Karpas-422 (cell line): ENCODE results near the gene SPAG16. TPM values are rescaled to one million over a fixed set of nuclear protein-coding genes. Genes with fewer than 3 reads are reported as not detected.
A peak's percentile ranks its signal among the peaks of the same experiment; 100 is the strongest.
"Not testable (repeated sequence)": the region's sequence is repeated elsewhere in the genome, so short reads cannot be mapped to it uniquely, and the experiment has no call there.

ENCODE experiments used
- DNase-seq: peaks from one replicate; pipeline ENCODE4 v3.0.0-alpha.2; 2015
- H2AFZ ChIP-seq: fragments of 200-600 bp; sonication (generic); 2 replicates; pipeline ENCODE4 v1.6.1; 2014; ENCODE audit warnings: antibody characterized with exemption, low read length, mixed read lengths
- H3K27ac ChIP-seq: fragments of 200-600 bp; sonication (generic); 2 replicates; pipeline ENCODE4 v1.5.1; 2014; ENCODE audit warnings: mild to moderate bottlenecking, low read length, moderate library complexity
- H3K27me3 ChIP-seq: fragments of 200-600 bp; sonication (generic); 2 replicates; pipeline ENCODE4 v1.6.1; 2014; ENCODE audit warnings: low read length, mixed read lengths
- H3K36me3 ChIP-seq: fragments of 200-600 bp; sonication (generic); 2 replicates; pipeline ENCODE4 v1.6.1; 2014; ENCODE audit warnings: low read length, mixed read lengths; ENCODE audit not compliant: insufficient read depth
- H3K4me1 ChIP-seq: fragments of 200-600 bp; sonication (generic); 2 replicates; pipeline ENCODE4 v1.6.1; 2014; ENCODE audit warnings: mild to moderate bottlenecking, low read length, mixed read lengths
- H3K4me2 ChIP-seq: fragments of 200-600 bp; sonication (generic); 2 replicates; pipeline ENCODE4 v1.6.1; 2014; ENCODE audit warnings: low read length, low read depth, mild to moderate bottlenecking; ENCODE audit not compliant: poor library complexity, severe bottlenecking
- H3K4me3 ChIP-seq: fragments of 200-600 bp; sonication (generic); 2 replicates; pipeline ENCODE4 v1.5.1; 2014; ENCODE audit warnings: mild to moderate bottlenecking, antibody characterized with exemption, low read length, mixed read lengths
- H3K79me2 ChIP-seq: fragments of 200-600 bp; sonication (generic); 2 replicates; pipeline ENCODE4 v1.6.1; 2014; ENCODE audit warnings: mild to moderate bottlenecking, low read length, mixed read lengths
- H3K9ac ChIP-seq: fragments of 200-600 bp; sonication (generic); 2 replicates; pipeline ENCODE4 v1.6.0; 2014; ENCODE audit warnings: low read length
- H3K9me2 ChIP-seq: fragments of 200-600 bp; sonication (generic), shearing (Covaris generic); replicated peaks from 2 replicates; pipeline ENCODE4 v1.6.0; 2014; ENCODE audit warnings: mild to moderate bottlenecking, low read length, moderate library complexity; ENCODE audit not compliant: insufficient read depth
- H3K9me3 ChIP-seq: fragments of 300-700, 200-600 bp; sonication (generic); 2 replicates; pipeline ENCODE4 v1.6.1; 2014; ENCODE audit warnings: low read length, mixed read lengths
- H4K20me1 ChIP-seq: fragments of 200-600 bp; sonication (generic); 2 replicates; pipeline ENCODE4 v1.6.1; 2014; ENCODE audit warnings: mild to moderate bottlenecking, antibody characterized with exemption, low read length, low read depth; ENCODE audit not compliant: insufficient read depth
- total RNA-seq: library from RNA; depleted of rRNA; stranded (reverse); fragments of >200 nt; shearing (Covaris generic); gene quantifications from 2 replicates; pipeline ENCODE4 v1.2.3, GENCODE V29; 2014; ENCODE audit warnings: low replicate concordance

Gene SPAG16
- total RNA-seq, 1 experiment from 2014 or later: 67.8 TPM

GRCh38 chr2:213259266-213259665 is 25.0 kb upstream of the SPAG16 start:
- no peaks in the 10 kb centered on the region for H3K79me2 ChIP-seq
- H3K4me3 ChIP-seq: no peak overlapping the region
- H3K9me3 ChIP-seq: no peaks in the 10 kb centered on the region
- no peaks in the 10 kb centered on the region for H3K9me2 ChIP-seq
- H3K27ac ChIP-seq: no peak overlapping the region
- no peak overlapping the region for H3K4me2 ChIP-seq
- no peak overlapping the region for H2AFZ ChIP-seq
- H3K4me1 ChIP-seq: no peaks in the 10 kb centered on the region
- H3K9ac ChIP-seq: no peak overlapping the region
- H3K27me3 ChIP-seq: no peaks in the 10 kb centered on the region
- DNase-seq: no peak
- no peaks in the 10 kb centered on the region for H4K20me1 ChIP-seq
- H3K36me3 ChIP-seq: no peaks in the 10 kb centered on the region

GRCh38 chr2:213261237-213261636 is 23.0 kb upstream of the SPAG16 start:
- Histone ChIP-seq H3K79me2 (no peaks in the 10 kb centered on the region), H3K4me1 (no peaks in the 10 kb centered on the region), H2AFZ (no peak overlapping the region), H3K9me3 (no peaks in the 10 kb centered on the region), H4K20me1 (no peaks in the 10 kb centered on the region), H3K9ac (no peak overlapping the region), H3K36me3 (no peaks in the 10 kb centered on the region), H3K4me3 (no peak overlapping the region), H3K4me2 (no peak overlapping the region), H3K27me3 (no peaks in the 10 kb centered on the region), H3K27ac (no peak overlapping the region), H3K9me2 (no peaks in the 10 kb centered on the region)
- DNase-seq: no peak

GRCh38 chr2:213261715-213262114 is 22.5 kb upstream of the SPAG16 start:
- DNase-seq: no peak
- Histone ChIP-seq H3K79me2 (no peaks in the 10 kb centered on the region), H2AFZ (no peak overlapping the region), H3K4me3 (no peak overlapping the region), H3K36me3 (no peaks in the 10 kb centered on the region), H3K4me1 (no peaks in the 10 kb centered on the region), H3K9ac (no peak overlapping the region), H3K27ac (no peak overlapping the region), H3K9me2 (no peaks in the 10 kb centered on the region), H3K27me3 (no peaks in the 10 kb centered on the region), H4K20me1 (no peaks in the 10 kb centered on the region), H3K9me3 (no peaks in the 10 kb centered on the region), H3K4me2 (no peak overlapping the region)

- no peak overlapping the region for H3K4me3 ChIP-seq
- no peaks in the 10 kb centered on the region for H3K9me3 ChIP-seq
- no peaks in the 10 kb centered on the region for H3K27me3 ChIP-seq
- no peak overlapping the region for H2AFZ ChIP-seq
- H3K4me1 ChIP-seq: no peaks in the 10 kb centered on the region
- DNase-seq: no peak
- H4K20me1 ChIP-seq: no peaks in the 10 kb centered on the region
- no peak overlapping the region for H3K27ac ChIP-seq
- no peak overlapping the region for H3K9ac ChIP-seq
- no peaks in the 10 kb centered on the region for H3K36me3 ChIP-seq
- no peaks in the 10 kb centered on the region for H3K9me2 ChIP-seq
- H3K79me2 ChIP-seq: no peaks in the 10 kb centered on the region
- H3K4me2 ChIP-seq: no peak overlapping the region
Measured at GRCh38 chr2:213265679-213266078, 18.6 kb upstream of the SPAG16 start.

GRCh38 chr2:213266421-213266820 is 17.8 kb upstream of the SPAG16 start:
- DNase-seq: no peak
- Histone ChIP-seq H3K9me2 (no peaks in the 10 kb centered on the region), H3K4me1 (no peaks in the 10 kb centered on the region)

GRCh38 chr2:213271947-213272346 is 12.3 kb upstream of the SPAG16 start:
- H2AFZ ChIP-seq: no peak overlapping the region
- H3K9ac ChIP-seq: no peak overlapping the region
- DNase-seq: no peak
- no peak overlapping the region for H3K27ac ChIP-seq
- no peak overlapping the region for H3K4me2 ChIP-seq
- H3K9me3 ChIP-seq: no peaks in the 10 kb centered on the region
- no peaks in the 10 kb centered on the region for H3K36me3 ChIP-seq
- no peaks in the 10 kb centered on the region for H3K27me3 ChIP-seq
- H3K79me2 ChIP-seq: no peaks in the 10 kb centered on the region
- no peaks in the 10 kb centered on the region for H3K4me1 ChIP-seq
- no peaks in the 10 kb centered on the region for H3K9me2 ChIP-seq
- H4K20me1 ChIP-seq: no peaks in the 10 kb centered on the region
- H3K4me3 ChIP-seq: no peak overlapping the region

More at GRCh38 chr2:213266421-213266820, 17.8 kb upstream of the SPAG16 start:
- Histone ChIP-seq H3K4me3 (no peak overlapping the region), H3K4me2 (no peak overlapping the region), H3K36me3 (no peaks in the 10 kb centered on the region), H3K9me3 (no peaks in the 10 kb centered on the region), H2AFZ (no peak overlapping the region), H3K79me2 (no peaks in the 10 kb centered on the region), H3K9ac (no peak overlapping the region), H3K27ac (no peak overlapping the region), H3K27me3 (no peaks in the 10 kb centered on the region), H4K20me1 (no peaks in the 10 kb centered on the region)

GRCh38 chr2:213274143-213274542 is 10.1 kb upstream of the SPAG16 start:
- peak; percentile 16 for DNase-seq
- Histone ChIP-seq H4K20me1 (no peaks in the 10 kb centered on the region), H3K4me2 (no peak overlapping the region), H3K9me2 (no peaks in the 10 kb centered on the region), H3K4me1 (no peaks in the 10 kb centered on the region), H3K9ac (no peak overlapping the region), H2AFZ (no peak overlapping the region), H3K36me3 (no peaks in the 10 kb centered on the region), H3K27ac (no peak overlapping the region), H3K27me3 (no peaks in the 10 kb centered on the region), H3K79me2 (no peaks in the 10 kb centered on the region), H3K4me3 (no peak overlapping the region), H3K9me3 (no peaks in the 10 kb centered on the region)

GRCh38 chr2:213275265-213275664 is 9.0 kb upstream of the SPAG16 start:
- no peaks in the 10 kb centered on the region for H3K9me3 ChIP-seq
- no peak for DNase-seq
- H3K4me1 ChIP-seq: no peaks in the 10 kb centered on the region
- no peaks in the 10 kb centered on the region for H3K36me3 ChIP-seq
- no peaks in the 10 kb centered on the region for H4K20me1 ChIP-seq
- no peak overlapping the region for H3K4me2 ChIP-seq
- no peaks in the 10 kb centered on the region for H3K9me2 ChIP-seq
- H3K27ac ChIP-seq: no peak overlapping the region
- no peak overlapping the region for H3K4me3 ChIP-seq
- no peaks in the 10 kb centered on the region for H3K27me3 ChIP-seq
- no peak overlapping the region for H2AFZ ChIP-seq
- no peaks in the 10 kb centered on the region for H3K79me2 ChIP-seq
- H3K9ac ChIP-seq: no peak overlapping the region

- not testable (repeated sequence) for H4K20me1 ChIP-seq, H3K9ac ChIP-seq, H3K27ac ChIP-seq, H3K4me1 ChIP-seq, H3K4me2 ChIP-seq, H2AFZ ChIP-seq, H3K79me2 ChIP-seq, H3K9me2 ChIP-seq, DNase-seq, H3K36me3 ChIP-seq, H3K4me3 ChIP-seq, H3K27me3 ChIP-seq, H3K9me3 ChIP-seq
Measured at GRCh38 chr2:213277134-213277533, 7.1 kb upstream of the SPAG16 start.
